ENCODE measurements around the gene GPX2.

GPX2 gene

GRCh38 chr14:64923015-64923414, 19.5 kb downstream of the GPX2 start:
- Histone ChIP-seq H2BK12ac (ENCODE audit: low read length) (no peak overlapping the region), H4K91ac (ENCODE audit: low read depth, low read length) (no peak overlapping the region), H3K27me3 (ENCODE audit: insufficient read depth, low read length) (no peaks in the 10 kb centered on the region), H3K27ac (ENCODE audit: low read depth, low read length) (no peak overlapping the region), H3K36me3 (ENCODE audit: control insufficient read depth in 1 of 2, insufficient read depth in 2 of 2, low read length in 2 of 2) (peaks cover 2 to 4% of the 10 kb centered on the region in 2 experiments), H4K12ac (ENCODE audit: low read depth, low read length) (no peak overlapping the region), H3K18ac (ENCODE audit: low read length) (no peak overlapping the region), H3K4me1 (ENCODE audit: control insufficient read depth in 1 of 2, insufficient read depth in 2 of 2, low read length in 2 of 2) (peaks cover 0 to 4% of the 10 kb centered on the region in 2 experiments), H3K4ac (ENCODE audit: low read depth, low read length) (no peak overlapping the region), H3K14ac (ENCODE audit: low read length) (no peak overlapping the region), H3K9me3 (ENCODE audit: insufficient read depth, low read depth, low read length) (no peaks in the 10 kb centered on the region), H4K8ac (ENCODE audit: low read depth, low read length) (no peak overlapping the region), H2BK5ac (ENCODE audit: low read depth, low read length, poor library complexity) (no peak overlapping the region), H3K79me1 (ENCODE audit: low read length) (no peaks in the 10 kb centered on the region), H3K79me2 (ENCODE audit: control insufficient read depth, insufficient read depth, low read length, poor library complexity) (no peaks in the 10 kb centered on the region), H3K23ac (ENCODE audit: low read length) (no peak overlapping the region), H2AFZ (ENCODE audit: insufficient read depth, low read length, poor library complexity) (no peak overlapping the region), H3K4me2 (ENCODE audit: low read length) (no peak overlapping the region), H2BK120ac (ENCODE audit: insufficient read depth, low read length, poor library complexity) (no peak overlapping the region), H2AK5ac (ENCODE audit: low read length) (no peak overlapping the region), H3K4me3 (ENCODE audit: low read depth, low read length) (no peak overlapping the region), H3K9ac (ENCODE audit: low read length) (no peak overlapping the region)
- no CpG with 5 or more reads among the region's 3 CpGs for WGBS (ENCODE audit: extremely low coverage, insufficient coverage, insufficient read length)
- DNase-seq = no peak

DNA sequence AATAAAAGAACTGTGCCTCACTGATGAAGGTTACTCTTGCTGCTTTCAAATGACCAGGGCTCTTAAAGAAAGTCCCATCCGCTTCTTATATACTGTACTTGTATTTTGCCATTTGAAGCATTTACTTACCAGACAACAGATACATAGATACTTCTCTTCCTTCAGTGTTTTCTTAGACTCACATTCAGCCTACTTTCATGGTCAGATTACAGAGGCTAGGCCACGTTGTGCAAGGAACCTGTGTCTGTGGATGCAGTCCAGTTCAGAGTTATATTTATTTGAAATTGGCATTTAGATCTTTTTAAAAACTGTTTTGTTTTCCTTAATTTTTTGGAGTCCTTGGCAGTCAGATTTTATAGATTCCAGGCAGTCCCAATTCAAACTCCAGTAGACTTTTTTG, 22.1 kb downstream of the GPX2 start:
- H3K9ac ChIP-seq (ENCODE audit: low read length) = no peak overlapping the region
- no peak overlapping the region for H2AK5ac ChIP-seq (ENCODE audit: low read length)
- H3K9me3 ChIP-seq (ENCODE audit: insufficient read depth, low read depth, low read length) = no peaks in the 10 kb centered on the region
- H4K91ac ChIP-seq (ENCODE audit: low read depth, low read length) = no peak overlapping the region
- DNase-seq = no peak
- H3K14ac ChIP-seq (ENCODE audit: low read length) = no peak overlapping the region
- no peak overlapping the region for H2AFZ ChIP-seq (ENCODE audit: insufficient read depth, low read length, poor library complexity)
- H3K4me1 ChIP-seq (ENCODE audit: control insufficient read depth in 1 of 2, insufficient read depth in 2 of 2, low read length in 2 of 2) = peaks cover 0 to 4% of the 10 kb centered on the region in 2 experiments
- no peak overlapping the region for H3K18ac ChIP-seq (ENCODE audit: low read length)
- H3K23ac ChIP-seq (ENCODE audit: low read length) = no peak overlapping the region
- H2BK120ac ChIP-seq (ENCODE audit: insufficient read depth, low read length, poor library complexity) = no peak overlapping the region
- no peak overlapping the region for H3K4me2 ChIP-seq (ENCODE audit: low read length)
- no peak overlapping the region for H3K4ac ChIP-seq (ENCODE audit: low read depth, low read length)
- no CpG with 5 or more reads among the region's 2 CpGs for WGBS (ENCODE audit: extremely low coverage, insufficient coverage, insufficient read length)
- no peaks in the 10 kb centered on the region for H3K27me3 ChIP-seq (ENCODE audit: insufficient read depth, low read length)
- no peaks in the 10 kb centered on the region for H3K36me3 ChIP-seq (ENCODE audit: control insufficient read depth in 1 of 2, insufficient read depth in 2 of 2, low read length in 2 of 2)
- H2BK5ac ChIP-seq (ENCODE audit: low read depth, low read length, poor library complexity) = no peak overlapping the region
- no peaks in the 10 kb centered on the region for H3K79me2 ChIP-seq (ENCODE audit: control insufficient read depth, insufficient read depth, low read length, poor library complexity)
- H4K8ac ChIP-seq (ENCODE audit: low read depth, low read length) = no peak overlapping the region
- H3K4me3 ChIP-seq (ENCODE audit: low read depth, low read length) = no peak overlapping the region
- no peak overlapping the region for H2BK12ac ChIP-seq (ENCODE audit: low read length)
- H4K12ac ChIP-seq (ENCODE audit: low read depth, low read length) = no peak overlapping the region
- no peak overlapping the region for H3K27ac ChIP-seq (ENCODE audit: low read depth, low read length)
- no peaks in the 10 kb centered on the region for H3K79me1 ChIP-seq (ENCODE audit: low read length)

GRCh38 chr14:64919618-64920017, 22.9 kb downstream of the GPX2 start:
- no peaks in the 10 kb centered on the region for H3K36me3 ChIP-seq (ENCODE audit: control insufficient read depth in 1 of 2, insufficient read depth in 2 of 2, low read length in 2 of 2)

GRCh38 chr14:64919215-64919614, 23.3 kb downstream of the GPX2 start:
- Histone ChIP-seq H2BK120ac (ENCODE audit: insufficient read depth, low read length, poor library complexity) (no peak overlapping the region), H3K79me1 (ENCODE audit: low read length) (peaks cover 4% of the 10 kb centered on the region), H3K4me2 (ENCODE audit: low read length) (no peak overlapping the region), H3K9ac (ENCODE audit: low read length) (no peak overlapping the region), H2AK5ac (ENCODE audit: low read length) (no peak overlapping the region), H4K8ac (ENCODE audit: low read depth, low read length) (no peak overlapping the region), H3K18ac (ENCODE audit: low read length) (no peak overlapping the region), H3K23ac (ENCODE audit: low read length) (no peak overlapping the region), H2BK5ac (ENCODE audit: low read depth, low read length, poor library complexity) (no peak overlapping the region), H4K91ac (ENCODE audit: low read depth, low read length) (no peak overlapping the region), H3K4ac (ENCODE audit: low read depth, low read length) (no peak overlapping the region), H3K27me3 (ENCODE audit: insufficient read depth, low read length) (no peaks in the 10 kb centered on the region), H2BK12ac (ENCODE audit: low read length) (no peak overlapping the region), H3K4me1 (ENCODE audit: control insufficient read depth in 1 of 2, insufficient read depth in 2 of 2, low read length in 2 of 2) (peaks cover 2 to 8% of the 10 kb centered on the region in 2 experiments), H4K12ac (ENCODE audit: low read depth, low read length) (no peak overlapping the region), H3K4me3 (ENCODE audit: low read depth, low read length) (no peak overlapping the region), H3K79me2 (ENCODE audit: control insufficient read depth, insufficient read depth, low read length, poor library complexity) (peaks cover 6% of the 10 kb centered on the region), H3K9me3 (ENCODE audit: insufficient read depth, low read depth, low read length) (no peaks in the 10 kb centered on the region), H2AFZ (ENCODE audit: insufficient read depth, low read length, poor library complexity) (no peak overlapping the region), H3K36me3 (ENCODE audit: control insufficient read depth in 1 of 2, insufficient read depth in 2 of 2, low read length in 2 of 2) (no peaks in the 10 kb centered on the region), H3K14ac (ENCODE audit: low read length) (no peak overlapping the region), H3K27ac (ENCODE audit: low read depth, low read length) (no peak overlapping the region)
- no peak for DNase-seq

More at GRCh38 chr14:64919618-64920017, 22.9 kb downstream of the GPX2 start:
- no peak overlapping the region for H2AK5ac ChIP-seq (ENCODE audit: low read length)
- no peak overlapping the region for H2BK5ac ChIP-seq (ENCODE audit: low read depth, low read length, poor library complexity)
- H3K23ac ChIP-seq (ENCODE audit: low read length) = no peak overlapping the region
- H3K27me3 ChIP-seq (ENCODE audit: insufficient read depth, low read length) = no peaks in the 10 kb centered on the region
- no peak overlapping the region for H3K27ac ChIP-seq (ENCODE audit: low read depth, low read length)
- H3K4me2 ChIP-seq (ENCODE audit: low read length) = no peak overlapping the region
- peaks cover under 1% of the 10 kb centered on the region for H3K79me1 ChIP-seq (ENCODE audit: low read length)
- H2BK12ac ChIP-seq (ENCODE audit: low read length) = no peak overlapping the region
- no peak overlapping the region for H3K18ac ChIP-seq (ENCODE audit: low read length)
- peaks cover 2% of the 10 kb centered on the region for H3K79me2 ChIP-seq (ENCODE audit: control insufficient read depth, insufficient read depth, low read length, poor library complexity)
- no peak overlapping the region for H2BK120ac ChIP-seq (ENCODE audit: insufficient read depth, low read length, poor library complexity)
- H3K4me3 ChIP-seq (ENCODE audit: low read depth, low read length) = no peak overlapping the region
- H3K4me1 ChIP-seq (ENCODE audit: control insufficient read depth in 1 of 2, insufficient read depth in 2 of 2, low read length in 2 of 2) = peaks cover 2 to 8% of the 10 kb centered on the region in 2 experiments
- no peak overlapping the region for H4K12ac ChIP-seq (ENCODE audit: low read depth, low read length)
- H3K4ac ChIP-seq (ENCODE audit: low read depth, low read length) = no peak overlapping the region
- no CpG with 5 or more reads among the region's 5 CpGs for WGBS (ENCODE audit: extremely low coverage, insufficient coverage, insufficient read length)
- DNase-seq = no peak
- H3K9ac ChIP-seq (ENCODE audit: low read length) = no peak overlapping the region
- no peak overlapping the region for H3K14ac ChIP-seq (ENCODE audit: low read length)
- no peaks in the 10 kb centered on the region for H3K9me3 ChIP-seq (ENCODE audit: insufficient read depth, low read depth, low read length)
- no peak overlapping the region for H4K91ac ChIP-seq (ENCODE audit: low read depth, low read length)
- H2AFZ ChIP-seq (ENCODE audit: insufficient read depth, low read length, poor library complexity) = no peak overlapping the region
- no peak overlapping the region for H4K8ac ChIP-seq (ENCODE audit: low read depth, low read length)
